ENCODE results near the gene SHOC1. TPM values are rescaled to one million over a fixed set of nuclear protein-coding genes. Genes with fewer than 3 reads are reported as not detected.

SHOC1 gene
- total RNA-seq, 4 donors from 2014 or later, result 0.28 to 1.0 TPM; not detected in 2

DNA sequence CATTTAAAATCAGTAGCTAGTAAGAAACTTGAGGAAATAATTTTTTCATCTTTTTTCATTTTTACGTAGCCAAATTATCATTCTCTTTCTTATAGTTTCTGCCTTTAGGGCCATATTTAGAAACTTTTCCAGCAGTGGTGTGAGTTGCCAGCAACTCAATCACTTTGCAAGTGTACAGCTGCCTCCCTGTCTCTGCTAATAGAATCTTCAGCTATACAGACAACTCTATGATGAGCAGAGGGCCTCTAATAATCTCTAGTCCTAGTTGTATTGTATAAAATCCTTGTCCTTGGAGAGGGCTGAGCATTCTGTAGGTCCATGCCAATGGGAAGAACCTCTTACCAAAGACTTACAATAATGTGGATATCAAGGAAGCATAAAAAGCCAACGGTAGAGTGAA lies 11.5 kb upstream of the SHOC1 start:
- Histone ChIP-seq H3K9me3 (no peaks in the 10 kb centered on the region), H3K27me3 (no peaks in the 10 kb centered on the region), H3K4me3 (no peak overlapping the region), H3K36me3 (no peaks in the 10 kb centered on the region), H3K4me1 (no peaks in the 10 kb centered on the region), H3K27ac (peak overlapping the region; percentile 45 to 47)
- no peak for DNase-seq
- intact Hi-C loops (cut with DNase I; ENCODE audit: low total_unique reads), result no loop called here
- TF ChIP-seq POLR2A (IDR thresholded peaks at IDR 0.05), result no peak

- H3K4me1 ChIP-seq, result no peaks in the 10 kb centered on the region
- DNase-seq, result no peak
- no peak overlapping the region for H3K4me3 ChIP-seq
- no peaks in the 10 kb centered on the region for H3K27me3 ChIP-seq
- H3K27ac ChIP-seq, result peak overlapping the region; percentile 45 to 47
- no peaks in the 10 kb centered on the region for H3K9me3 ChIP-seq
- no peaks in the 10 kb centered on the region for H3K36me3 ChIP-seq
- TF ChIP-seq, protein P1, sequence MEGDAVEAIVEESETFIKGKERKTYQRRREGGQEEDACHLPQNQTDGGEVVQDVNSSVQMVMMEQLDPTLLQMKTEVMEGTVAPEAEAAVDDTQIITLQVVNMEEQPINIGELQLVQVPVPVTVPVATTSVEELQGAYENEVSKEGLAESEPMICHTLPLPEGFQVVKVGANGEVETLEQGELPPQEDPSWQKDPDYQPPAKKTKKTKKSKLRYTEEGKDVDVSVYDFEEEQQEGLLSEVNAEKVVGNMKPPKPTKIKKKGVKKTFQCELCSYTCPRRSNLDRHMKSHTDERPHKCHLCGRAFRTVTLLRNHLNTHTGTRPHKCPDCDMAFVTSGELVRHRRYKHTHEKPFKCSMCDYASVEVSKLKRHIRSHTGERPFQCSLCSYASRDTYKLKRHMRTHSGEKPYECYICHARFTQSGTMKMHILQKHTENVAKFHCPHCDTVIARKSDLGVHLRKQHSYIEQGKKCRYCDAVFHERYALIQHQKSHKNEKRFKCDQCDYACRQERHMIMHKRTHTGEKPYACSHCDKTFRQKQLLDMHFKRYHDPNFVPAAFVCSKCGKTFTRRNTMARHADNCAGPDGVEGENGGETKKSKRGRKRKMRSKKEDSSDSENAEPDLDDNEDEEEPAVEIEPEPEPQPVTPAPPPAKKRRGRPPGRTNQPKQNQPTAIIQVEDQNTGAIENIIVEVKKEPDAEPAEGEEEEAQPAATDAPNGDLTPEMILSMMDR (IDR thresholded peaks at IDR 0.05), result no peak
- TF ChIP-seq POLR2A (IDR thresholded peaks at IDR 0.05), result no peak
- intact Hi-C loops (cut with DNase I; ENCODE audit: low total_unique reads), result no loop called here
These were observed 11.1 kb upstream of the SHOC1 start for GRCh38 chr9:111805830-111806241.

DNA sequence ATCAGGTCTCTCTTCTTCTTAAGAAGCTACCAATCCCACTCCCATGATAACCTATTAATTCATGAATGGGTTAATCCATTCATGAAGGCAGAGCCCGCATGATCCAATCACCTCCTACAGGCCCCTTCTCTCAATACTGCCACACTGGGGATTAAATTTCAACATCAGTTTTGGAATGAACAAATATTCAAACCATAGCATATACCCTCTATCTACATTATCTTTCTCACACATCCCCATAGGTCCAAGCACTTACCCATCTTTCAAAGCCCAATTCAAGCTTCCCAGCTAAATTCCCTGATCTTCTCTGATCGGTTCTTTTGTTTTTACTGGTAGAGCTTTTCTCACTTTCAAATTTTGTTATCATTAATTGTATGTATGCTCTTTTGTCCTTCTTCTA lies 10.5 kb upstream of the SHOC1 start:
- intact Hi-C loops (cut with DNase I; ENCODE audit: low total_unique reads), result no loop called here
- Histone ChIP-seq H3K27ac (peak overlapping the region; percentile 18 to 47), H3K4me3 (no peak overlapping the region), H3K36me3 (no peaks in the 10 kb centered on the region), H3K9me3 (no peaks in the 10 kb centered on the region), H3K4me1 (no peaks in the 10 kb centered on the region), H3K27me3 (no peaks in the 10 kb centered on the region)
- DNase-seq, result no peak
- TF ChIP-seq, protein P1 (IDR thresholded peaks at IDR 0.05), result no peak
- no peak for TF ChIP-seq POLR2A (IDR thresholded peaks at IDR 0.05)

- no peak overlapping the region for H3K27ac ChIP-seq
- DNase-seq, result no peak
- no peak overlapping the region for H3K4me3 ChIP-seq
- no peaks in the 10 kb centered on the region for H3K9me3 ChIP-seq
- H3K4me1 ChIP-seq, result no peaks in the 10 kb centered on the region
- H3K36me3 ChIP-seq, result no peaks in the 10 kb centered on the region
- intact Hi-C loops (cut with DNase I; ENCODE audit: low total_unique reads), result no loop called here
- no peak for TF ChIP-seq POLR2A (IDR thresholded peaks at IDR 0.05)
- TF ChIP-seq, protein P1 (IDR thresholded peaks at IDR 0.05), result no peak
- no peaks in the 10 kb centered on the region for H3K27me3 ChIP-seq
These were observed 9.9 kb upstream of the SHOC1 start for GRCh38 chr9:111804636-111805035.

DNA sequence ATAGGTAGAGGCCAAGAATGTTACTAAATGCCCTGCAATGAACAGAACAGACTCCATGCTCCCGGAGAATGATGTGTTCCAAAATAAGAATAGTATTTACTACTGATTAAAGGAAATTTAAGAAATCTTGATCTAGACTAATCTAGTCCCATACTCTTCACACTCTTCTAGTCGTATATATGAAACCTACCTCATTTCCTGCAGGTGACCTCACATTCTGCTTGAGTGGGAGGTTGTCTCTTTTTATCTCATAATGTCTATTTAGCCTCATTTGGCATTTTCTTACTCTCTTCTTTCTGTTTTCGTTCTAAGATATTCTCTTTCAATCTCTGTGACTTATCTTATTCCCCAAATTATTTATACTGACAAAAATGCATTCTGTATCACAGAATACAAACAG lies 9.2 kb upstream of the SHOC1 start:
- Histone ChIP-seq H3K4me1 (no peaks in the 10 kb centered on the region), H3K27ac (no peak overlapping the region), H3K36me3 (no peaks in the 10 kb centered on the region), H3K27me3 (no peaks in the 10 kb centered on the region), H3K9me3 (no peaks in the 10 kb centered on the region), H3K4me3 (no peak overlapping the region)
- no peak for TF ChIP-seq POLR2A (IDR thresholded peaks at IDR 0.05)
- TF ChIP-seq, protein P1 (IDR thresholded peaks at IDR 0.05), result no peak
- DNase-seq, result no peak
- intact Hi-C loops (cut with DNase I; ENCODE audit: low total_unique reads), result no loop called here

DNA sequence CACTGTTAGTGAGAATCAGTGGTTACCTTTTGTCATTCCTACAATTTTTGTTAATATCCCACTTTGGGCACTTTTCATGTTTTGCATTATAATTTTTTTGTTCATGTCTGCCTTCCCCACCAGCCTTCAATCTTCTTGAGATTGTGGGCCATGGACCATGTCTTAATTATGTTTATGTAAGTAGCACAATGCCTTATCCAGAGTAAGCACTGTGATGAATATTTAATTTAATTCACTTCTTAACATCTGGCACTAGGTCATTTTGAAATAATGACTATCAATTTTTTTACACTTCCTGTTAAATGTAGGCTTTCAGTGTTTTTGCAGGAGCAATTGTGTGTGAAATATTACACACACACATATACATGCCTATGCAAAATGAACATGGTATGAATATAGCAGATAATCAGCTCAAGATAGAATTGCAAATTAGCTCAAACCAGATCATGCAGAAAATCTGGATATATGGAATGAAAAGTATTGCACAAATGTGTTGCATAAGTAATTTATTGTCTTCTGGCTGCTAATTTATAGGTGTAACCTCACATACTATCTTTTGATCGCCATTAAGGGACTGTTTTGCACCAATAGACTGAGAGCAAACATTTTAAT lies 5.3 kb upstream of the SHOC1 start:
- TF ChIP-seq, protein P1 (IDR thresholded peaks at IDR 0.05), result no peak
- no peak for TF ChIP-seq POLR2A (IDR thresholded peaks at IDR 0.05)
- intact Hi-C loops (cut with DNase I; ENCODE audit: low total_unique reads), result no loop called here
- H3K4me3 ChIP-seq, result no peak overlapping the region
- H3K9me3 ChIP-seq, result no peaks in the 10 kb centered on the region
- no peaks in the 10 kb centered on the region for H3K27me3 ChIP-seq
- no peak overlapping the region for H3K27ac ChIP-seq
- no peak for DNase-seq
- no peaks in the 10 kb centered on the region for H3K4me1 ChIP-seq
- no peaks in the 10 kb centered on the region for H3K36me3 ChIP-seq
